H1 (cell line): ENCODE data around the gene TJP2.

Experiments
- ATF3 ChIP-seq: IDR thresholded peaks from 2 replicates; pipeline ENCODE4 v1.6.1; 2011; ENCODE audit warnings: low read depth, mild to moderate bottlenecking, low read length; ENCODE audit not compliant: insufficient read depth
- CTCF ChIP-seq, 3 experiments: IDR thresholded peaks; 1 replicate in 2 of 3; 2 replicates in 1 of 3; pipeline versions ENCODE4 v1.5.1 to v1.6.1; 2011; ENCODE audit warnings: low read length in 3 of 3, mild to moderate bottlenecking in 3 of 3, inconsistent platforms in 2 of 3, low read depth in 1 of 3, moderate library complexity in 1 of 3; ENCODE audit not compliant: insufficient read depth in 1 of 3; ENCODE audit errors: control extremely low read depth in 1 of 3
- EGR1 ChIP-seq: IDR thresholded peaks from 2 replicates; pipeline ENCODE4 v1.6.1; 2011; ENCODE audit warnings: low read depth, low read length, borderline replicate concordance
- EP300 ChIP-seq, 2 experiments: IDR thresholded peaks; 1 replicate in 1 of 2; 2 replicates in 1 of 2; pipeline ENCODE4 v1.6.1; 2011 to 2012; ENCODE audit warnings: low read depth in 2 of 2, low read length in 2 of 2, mild to moderate bottlenecking in 2 of 2, borderline replicate concordance in 1 of 2, inconsistent platforms in 1 of 2, moderate library complexity in 1 of 2
- GABPA ChIP-seq: IDR thresholded peaks from 2 replicates; pipeline ENCODE4 v1.6.1; 2011; ENCODE audit warnings: mild to moderate bottlenecking, low read length, moderate library complexity, borderline replicate concordance; ENCODE audit not compliant: insufficient read depth
- MAX ChIP-seq: IDR thresholded peaks from 2 replicates; pipeline ENCODE4 v1.6.1; 2012; ENCODE audit warnings: inconsistent platforms
- PHF8 ChIP-seq: fragments of 200-600 bp; sonication (generic); conservative IDR thresholded peaks from 2 replicates; pipeline ENCODE4 v1.7.1; 2012; ENCODE audit warnings: low read depth, mild to moderate bottlenecking, inconsistent platforms, low read length, moderate library complexity
- POLR2A ChIP-seq, 2 experiments: IDR thresholded peaks; 1 replicate in 1 of 2; 2 replicates in 1 of 2; pipeline ENCODE4 v1.6.1; 2011; ENCODE audit warnings: low read depth in 2 of 2, low read length in 2 of 2, mild to moderate bottlenecking in 2 of 2; ENCODE audit errors: control extremely low read depth in 1 of 2
- POLR2AphosphoS5 ChIP-seq: IDR thresholded peaks from 2 replicates; pipeline ENCODE4 v1.6.1; 2011; ENCODE audit warnings: low read depth, low read length
- SP1 ChIP-seq: IDR thresholded peaks from 2 replicates; pipeline ENCODE4 v1.6.1; 2011; ENCODE audit warnings: low read depth, low read length
- SP4 ChIP-seq: IDR thresholded peaks from 2 replicates; pipeline ENCODE4 v1.6.1; 2012; ENCODE audit warnings: low read length, inconsistent platforms
- TAF7 ChIP-seq: optimal IDR thresholded peaks from 2 replicates; pipeline ENCODE3; 2011; ENCODE audit warnings: low read depth, mild to moderate bottlenecking, inconsistent platforms, low read length, moderate library complexity, borderline replicate concordance
- TCF12 ChIP-seq: IDR thresholded peaks from 2 replicates; pipeline ENCODE4 v1.6.1; 2011; ENCODE audit warnings: low read depth, mild to moderate bottlenecking, low read length
- USF2 ChIP-seq: IDR thresholded peaks from 2 replicates; pipeline ENCODE4 v1.6.1; 2011; ENCODE audit warnings: low read length, improper control_type of control experiment

GRCh38 chr9:69136779-69137178, 37.3 kb upstream of the TJP2 start:
- peak in 1 of 2 experiments; percentile 44; a peak in 1 of 3 replicates for TF ChIP-seq POLR2A (IDR thresholded peaks at IDR 0.05; ENCODE audit: control extremely low read depth in 1 of 2, low read depth in 2 of 2, low read length in 2 of 2)
- TF ChIP-seq USF2 = no peak
- no peak for TF ChIP-seq MAX
- TF ChIP-seq POLR2AphosphoS5 = no peak
- no peak for TF ChIP-seq TAF7
- TF ChIP-seq GABPA = no peak
- TF ChIP-seq EGR1 = no peak
- no peak for TF ChIP-seq CTCF (IDR thresholded peaks at IDR 0.05; ENCODE audit: control extremely low read depth in 1 of 3, insufficient read depth in 1 of 3, low read depth in 1 of 3, low read length in 3 of 3)
- TF ChIP-seq TCF12 = no peak
- no peak for TF ChIP-seq PHF8
- no peak for TF ChIP-seq SP4
- TF ChIP-seq EP300 (IDR thresholded peaks at IDR 0.05; ENCODE audit: borderline replicate concordance in 1 of 2, low read depth in 2 of 2, low read length in 2 of 2) = no peak
- no peak for TF ChIP-seq SP1
- no peak for TF ChIP-seq ATF3
